Smooth muscle cell (in vitro differentiated cells): Measurements from ENCODE around the gene GRB10. TPM values are rescaled to one million over a fixed set of nuclear protein-coding genes. Genes with fewer than 3 reads are reported as not detected.

Source experiments
- DNase-seq: peaks from one replicate; lab custom pipeline; 2025; ENCODE audit not compliant: unreplicated experiment; lab: John Stamatoyannopoulos, UW
- H2AFZ ChIP-seq: fragments of 200-600 bp; sonication (generic); 2 replicates; pipeline ENCODE4 v1.6.0; 2016; ENCODE audit warnings: antibody characterized with exemption, low read depth, mild to moderate bottlenecking
- H3F3A ChIP-seq: fragments of 200-600 bp; sonication (generic); 2 replicates; pipeline ENCODE4 v1.6.0; 2017; ENCODE audit warnings: antibody characterized with exemption, low read depth
- H3K27ac ChIP-seq: fragments of 200-600 bp; sonication (generic); 2 replicates; pipeline ENCODE4 v1.5.1; 2016; ENCODE audit warnings: low read depth, mild to moderate bottlenecking
- H3K27me3 ChIP-seq: fragments of 200-600 bp; sonication (generic); 2 replicates; pipeline ENCODE4 v1.6.1; 2016; ENCODE audit warnings: low read depth, mild to moderate bottlenecking
- H3K36me3 ChIP-seq: fragments of 200-600 bp; sonication (generic); 2 replicates; pipeline ENCODE4 v1.5.1; 2016; ENCODE audit warnings: low read depth
- H3K4me1 ChIP-seq: fragments of 200-600 bp; sonication (generic); 2 replicates; pipeline ENCODE4 v1.5.1; 2016; ENCODE audit warnings: low read depth
- H3K4me2 ChIP-seq: fragments of 200-600 bp; sonication (generic); 2 replicates; pipeline ENCODE4 v1.6.0; 2016; ENCODE audit warnings: mild to moderate bottlenecking
- H3K4me3 ChIP-seq: fragments of 200-600 bp; sonication (generic); 2 replicates; pipeline ENCODE4 v1.5.1; 2016; ENCODE audit warnings: mild to moderate bottlenecking
- H3K79me2 ChIP-seq: fragments of 200-600 bp; sonication (generic); 2 replicates; pipeline ENCODE4 v1.6.0; 2016; ENCODE audit warnings: low read depth, mild to moderate bottlenecking
- H3K9ac ChIP-seq: fragments of 200-600 bp; sonication (generic); 2 replicates; pipeline ENCODE4 v1.6.0; 2016; ENCODE audit warnings: low read depth
- H3K9me3 ChIP-seq: fragments of 200-600 bp; sonication (generic); replicated peaks from 2 replicates; pipeline ENCODE4 v1.5.1; 2016; ENCODE audit warnings: low read depth
- H4K20me1 ChIP-seq: fragments of 200-600 bp; sonication (generic); 2 replicates; pipeline ENCODE4 v1.6.0; 2016; ENCODE audit warnings: low read depth
- WGBS: methylation state at CpG from one replicate; pipeline ENCODE4 v1.1.7; 2016; ENCODE audit warnings: low lambda C conversion rate; 5-methylcytosine and 5-hydroxymethylcytosine counted together
- polyA plus RNA-seq: library from polyadenylated mRNA; unstranded; fragments of >200 nt; fragmentation: Nextera tagmentation; extraction: Ambion mirVana; gene quantifications from 2 replicates; pipeline ENCODE4 v1.2.1, GENCODE V29; 2016
- total RNA-seq: library from RNA; depleted of rRNA; stranded (reverse); fragments of >200 nt; gene quantifications from 2 replicates; pipeline ENCODE4 v1.2.3, GENCODE V29; 2014
- TF ChIP-seq, protein P1 (sequence below): fragments of 200-600 bp; sonication (generic); IDR thresholded peaks from 2 replicates; pipeline ENCODE4 v1.5.1; 2017; ENCODE audit warnings: borderline replicate concordance, mild to moderate bottlenecking, antibody characterized with exemption; ENCODE audit not compliant: insufficient read depth, poor library complexity, severe bottlenecking

The GRB10 gene
- total and polyA plus RNA-seq, 2 experiments from 2014 or later: 18.0 to 20.1 TPM

DNA sequence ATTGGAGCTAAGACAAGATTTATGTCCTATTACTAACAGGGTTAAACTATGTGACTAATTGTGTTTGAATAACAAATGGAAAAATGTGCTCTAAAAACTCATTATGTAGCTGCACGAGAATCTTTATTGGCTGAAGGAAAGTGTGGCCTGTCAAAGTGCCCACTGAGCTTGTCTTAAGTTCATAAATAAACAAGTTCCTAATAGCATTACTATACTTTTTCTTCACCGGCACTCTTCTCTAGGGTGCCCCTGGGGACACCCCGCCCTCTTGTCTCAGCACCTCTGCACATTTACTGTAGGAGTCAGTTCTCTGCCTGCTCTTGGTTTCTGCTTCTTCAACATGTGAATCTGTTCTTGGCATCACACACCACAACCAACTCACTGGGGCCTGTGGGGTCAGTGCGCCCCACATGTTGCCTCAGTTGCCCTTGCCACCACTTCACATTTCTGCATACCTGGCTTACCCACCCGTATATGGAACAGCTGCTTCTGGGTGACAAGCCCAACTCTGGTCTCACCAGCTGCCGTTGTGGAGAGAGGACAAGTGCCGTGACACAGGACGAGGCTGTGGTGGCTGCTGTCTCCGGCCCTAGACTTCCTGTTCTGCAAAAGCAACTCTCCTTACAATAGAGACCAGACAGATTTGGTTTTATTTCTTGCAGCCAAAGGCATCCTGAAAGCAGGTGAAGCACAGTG is 121.2 kb downstream of the GRB10 start:
- WGBS: 92% methylated on average over 9 of the region's 9 CpGs
- Histone ChIP-seq H3K36me3 (no peaks in the 10 kb centered on the region), H4K20me1 (peaks cover 54% of the 10 kb centered on the region), H3K4me1 (no peaks in the 10 kb centered on the region), H2AFZ (no peak overlapping the region), H3K27ac (no peak overlapping the region), H3K4me3 (no peak overlapping the region), H3K27me3 (no peaks in the 10 kb centered on the region), H3K4me2 (no peak overlapping the region), H3K9me3 (no peaks in the 10 kb centered on the region), H3F3A (no peaks in the 10 kb centered on the region), H3K79me2 (no peaks in the 10 kb centered on the region), H3K9ac (no peak overlapping the region)
- TF ChIP-seq, protein P1, sequence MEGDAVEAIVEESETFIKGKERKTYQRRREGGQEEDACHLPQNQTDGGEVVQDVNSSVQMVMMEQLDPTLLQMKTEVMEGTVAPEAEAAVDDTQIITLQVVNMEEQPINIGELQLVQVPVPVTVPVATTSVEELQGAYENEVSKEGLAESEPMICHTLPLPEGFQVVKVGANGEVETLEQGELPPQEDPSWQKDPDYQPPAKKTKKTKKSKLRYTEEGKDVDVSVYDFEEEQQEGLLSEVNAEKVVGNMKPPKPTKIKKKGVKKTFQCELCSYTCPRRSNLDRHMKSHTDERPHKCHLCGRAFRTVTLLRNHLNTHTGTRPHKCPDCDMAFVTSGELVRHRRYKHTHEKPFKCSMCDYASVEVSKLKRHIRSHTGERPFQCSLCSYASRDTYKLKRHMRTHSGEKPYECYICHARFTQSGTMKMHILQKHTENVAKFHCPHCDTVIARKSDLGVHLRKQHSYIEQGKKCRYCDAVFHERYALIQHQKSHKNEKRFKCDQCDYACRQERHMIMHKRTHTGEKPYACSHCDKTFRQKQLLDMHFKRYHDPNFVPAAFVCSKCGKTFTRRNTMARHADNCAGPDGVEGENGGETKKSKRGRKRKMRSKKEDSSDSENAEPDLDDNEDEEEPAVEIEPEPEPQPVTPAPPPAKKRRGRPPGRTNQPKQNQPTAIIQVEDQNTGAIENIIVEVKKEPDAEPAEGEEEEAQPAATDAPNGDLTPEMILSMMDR: no peak
- no peak for DNase-seq

DNA sequence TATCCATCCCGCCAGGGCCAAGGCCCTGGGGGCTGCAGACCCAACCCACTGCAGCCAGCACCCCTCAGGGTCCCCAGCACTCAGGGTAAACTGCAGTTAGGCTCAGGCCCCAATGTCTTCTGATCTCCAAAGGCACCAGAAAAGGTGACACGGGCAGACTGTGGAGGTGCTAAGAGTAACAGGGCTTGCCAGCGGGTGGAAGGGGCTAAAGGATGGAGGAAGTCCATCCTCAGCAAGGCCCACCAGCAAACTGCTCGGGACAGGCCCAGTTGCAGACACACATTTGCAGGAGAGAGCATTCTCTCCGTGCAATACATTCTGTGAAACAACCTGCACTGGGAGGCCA is 121.9 kb downstream of the GRB10 start:
- Histone ChIP-seq H3K27me3 (no peaks in the 10 kb centered on the region), H3K4me3 (no peak overlapping the region), H2AFZ (no peak overlapping the region), H3K4me1 (no peaks in the 10 kb centered on the region), H3K9me3 (no peaks in the 10 kb centered on the region), H3K27ac (no peak overlapping the region), H3F3A (no peaks in the 10 kb centered on the region), H3K9ac (no peak overlapping the region), H3K36me3 (no peaks in the 10 kb centered on the region), H3K79me2 (no peaks in the 10 kb centered on the region), H4K20me1 (peaks cover 51% of the 10 kb centered on the region), H3K4me2 (no peak overlapping the region)
- TF ChIP-seq, protein P1: no peak
- no peak for DNase-seq
- 91% methylated on average over 5 of the region's 5 CpGs for WGBS

DNA sequence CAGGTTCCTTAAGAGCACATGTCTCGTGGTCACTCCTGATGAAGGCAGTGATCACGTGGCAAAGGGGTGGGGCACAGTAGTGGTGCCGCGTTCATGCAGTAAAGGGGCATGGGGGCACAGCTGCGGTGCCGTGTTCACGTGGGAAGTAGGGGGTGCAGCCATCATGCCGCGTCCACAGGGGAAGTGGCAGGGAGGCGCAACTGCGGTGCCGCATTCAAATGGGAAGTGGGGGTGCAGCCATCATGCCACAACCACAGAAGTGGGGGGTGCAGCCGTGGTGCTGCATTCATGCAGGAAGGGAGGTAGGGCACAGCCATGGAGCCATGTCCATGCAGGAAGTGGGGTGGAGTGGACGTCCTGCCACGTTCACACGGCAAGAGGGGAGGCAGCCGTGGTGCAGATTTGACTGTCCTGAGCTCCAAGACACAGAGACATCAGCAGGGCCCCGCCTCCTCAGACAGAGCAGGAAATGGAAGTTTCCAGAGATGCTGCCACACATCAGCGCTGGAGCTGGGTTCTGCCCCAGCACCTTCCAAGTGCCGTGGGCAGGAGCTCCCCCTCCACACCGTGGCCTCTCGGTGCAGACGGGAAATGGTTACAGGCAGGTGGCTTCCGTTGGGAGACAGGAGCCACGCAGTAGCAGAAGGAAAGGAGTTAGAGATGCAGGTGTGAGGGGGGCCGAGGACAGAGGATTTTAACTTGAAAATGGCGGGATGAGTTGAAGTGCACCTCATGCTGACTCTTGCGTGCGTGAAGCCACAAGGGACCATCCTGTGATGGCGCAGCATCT is 122.5 kb downstream of the GRB10 start:
- Histone ChIP-seq H2AFZ (no peak overlapping the region), H4K20me1 (peaks cover 47% of the 10 kb centered on the region), H3K27me3 (no peaks in the 10 kb centered on the region), H3K27ac (no peak overlapping the region), H3K9ac (no peak overlapping the region), H3K4me3 (no peak overlapping the region), H3K79me2 (no peaks in the 10 kb centered on the region), H3K4me2 (no peak overlapping the region), H3K9me3 (no peaks in the 10 kb centered on the region), H3F3A (no peaks in the 10 kb centered on the region), H3K4me1 (no peaks in the 10 kb centered on the region), H3K36me3 (no peaks in the 10 kb centered on the region)
- TF ChIP-seq, protein P1: no peak
- 95% methylated on average over 30 of the region's 30 CpGs for WGBS
- no peak for DNase-seq
